SKM-1 treated with dmso at 0.1 percent for 144 hours (cell line): ENCODE measurements around the gene ACTL6B.
"Not testable (repeated sequence)": the region's sequence is repeated elsewhere in the genome, so short reads cannot be mapped to it uniquely, and the experiment has no call there.

ENCODE experiments used
- DNase-seq: peaks from one replicate; lab custom pipeline; 2025; ENCODE audit not compliant: unreplicated experiment; lab: John Stamatoyannopoulos, UW

ACTL6B gene

DNA sequence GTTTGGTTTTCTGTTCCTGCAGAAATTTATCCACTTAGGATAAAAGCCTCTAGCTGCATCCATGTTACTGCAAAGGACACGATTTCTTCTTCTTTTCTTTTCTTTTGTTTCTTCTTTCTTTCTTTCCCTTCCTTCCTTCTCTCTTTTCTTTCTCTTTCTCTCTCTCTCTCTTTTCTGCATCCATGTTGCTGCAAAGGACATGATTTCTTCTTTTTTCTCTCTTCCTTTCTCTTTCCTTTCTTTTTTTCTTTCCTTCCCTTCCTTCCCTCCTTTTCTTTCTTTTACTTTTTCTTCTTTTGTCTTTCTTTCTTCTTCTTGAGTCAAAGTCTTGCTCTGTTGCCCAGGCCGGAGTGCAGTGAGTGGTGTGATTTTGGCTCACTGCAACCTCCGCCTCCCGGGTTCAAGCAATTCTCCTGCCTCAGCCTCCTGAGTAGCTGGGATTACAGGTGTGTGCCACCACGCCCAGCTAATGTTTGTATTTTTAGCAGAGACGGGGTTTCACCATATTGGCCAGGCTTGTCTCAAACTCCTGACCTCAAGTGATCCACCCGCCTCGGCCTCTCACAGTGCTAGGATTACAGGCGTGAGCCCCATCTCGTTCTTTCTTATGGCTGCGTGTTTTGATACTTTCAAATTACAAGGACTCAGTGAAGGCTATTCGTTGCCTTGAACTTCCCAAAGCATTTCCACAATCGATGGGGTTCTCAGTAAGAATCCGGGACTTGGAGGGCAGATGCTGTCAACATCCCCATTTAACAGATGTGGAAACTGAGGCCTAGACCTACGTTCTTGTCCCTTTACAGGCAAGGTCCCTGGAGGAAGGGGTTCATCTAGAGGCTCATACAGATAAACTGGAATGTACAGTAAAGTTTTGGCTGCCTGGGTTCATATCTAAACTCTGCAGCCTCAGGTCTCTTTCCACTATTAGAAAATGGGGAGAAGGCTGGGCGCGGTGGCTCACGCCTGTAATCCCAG, 15.4 kb upstream of the ACTL6B start:
- DNase-seq = no peak

DNA sequence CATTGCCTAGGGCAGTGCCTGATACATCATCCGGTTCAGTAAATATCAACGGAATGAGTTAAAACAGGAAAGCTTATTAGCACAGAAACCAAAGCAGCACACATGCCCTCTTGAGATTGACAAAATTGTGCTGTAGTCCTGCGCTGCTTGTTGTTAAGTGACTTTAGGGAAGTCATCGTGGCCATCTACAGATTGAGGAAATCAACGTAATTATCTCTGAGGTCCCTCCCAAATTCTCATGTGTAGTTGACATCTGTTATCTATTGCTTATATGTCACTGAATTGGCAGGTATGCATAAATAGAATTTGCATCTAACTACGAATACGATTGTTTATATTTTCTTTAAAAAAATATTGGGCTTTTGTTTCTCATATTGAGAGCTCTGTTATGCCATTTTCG, 13.8 kb upstream of the ACTL6B start:
- peak; percentile 29 for DNase-seq

DNA sequence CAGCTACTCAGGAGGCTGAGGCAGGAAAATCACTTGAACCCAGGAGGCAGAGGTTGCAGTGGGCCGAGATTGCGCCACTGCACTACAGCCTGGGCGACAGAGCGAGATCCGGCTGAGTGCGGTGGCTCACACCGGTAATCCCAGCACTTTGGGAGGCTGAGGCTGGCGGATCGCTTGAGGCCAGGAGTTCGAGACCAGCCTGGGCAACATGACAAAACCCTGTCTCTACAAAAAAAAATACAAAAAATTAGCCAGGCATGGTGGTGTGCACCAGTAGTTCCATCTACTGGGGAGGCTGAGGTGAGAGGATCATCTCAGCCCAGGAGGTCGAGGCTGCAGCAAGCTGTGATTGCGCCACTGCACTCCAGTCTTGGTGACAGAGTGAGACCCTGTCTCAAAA, 12.9 kb upstream of the ACTL6B start:
- DNase-seq = not testable (repeated sequence)

DNA sequence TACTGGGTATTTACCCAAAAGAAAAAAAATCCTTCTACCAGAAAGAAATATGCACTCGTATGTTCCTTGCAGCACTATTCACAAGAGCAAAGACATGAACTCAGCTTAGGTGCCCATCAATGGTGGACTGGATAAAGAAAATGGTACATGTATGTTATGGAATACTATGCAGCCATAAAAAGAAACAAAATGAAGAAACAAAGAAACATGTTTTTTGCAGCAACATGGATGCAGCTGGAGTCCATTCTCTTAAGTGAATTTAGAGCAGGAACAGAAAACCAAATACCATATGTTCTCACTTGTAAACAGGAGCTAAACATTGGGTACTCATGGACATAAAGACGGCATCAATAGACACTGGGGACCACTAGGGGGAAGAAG, 11.8 kb upstream of the ACTL6B start:
- no peak for DNase-seq

DNA sequence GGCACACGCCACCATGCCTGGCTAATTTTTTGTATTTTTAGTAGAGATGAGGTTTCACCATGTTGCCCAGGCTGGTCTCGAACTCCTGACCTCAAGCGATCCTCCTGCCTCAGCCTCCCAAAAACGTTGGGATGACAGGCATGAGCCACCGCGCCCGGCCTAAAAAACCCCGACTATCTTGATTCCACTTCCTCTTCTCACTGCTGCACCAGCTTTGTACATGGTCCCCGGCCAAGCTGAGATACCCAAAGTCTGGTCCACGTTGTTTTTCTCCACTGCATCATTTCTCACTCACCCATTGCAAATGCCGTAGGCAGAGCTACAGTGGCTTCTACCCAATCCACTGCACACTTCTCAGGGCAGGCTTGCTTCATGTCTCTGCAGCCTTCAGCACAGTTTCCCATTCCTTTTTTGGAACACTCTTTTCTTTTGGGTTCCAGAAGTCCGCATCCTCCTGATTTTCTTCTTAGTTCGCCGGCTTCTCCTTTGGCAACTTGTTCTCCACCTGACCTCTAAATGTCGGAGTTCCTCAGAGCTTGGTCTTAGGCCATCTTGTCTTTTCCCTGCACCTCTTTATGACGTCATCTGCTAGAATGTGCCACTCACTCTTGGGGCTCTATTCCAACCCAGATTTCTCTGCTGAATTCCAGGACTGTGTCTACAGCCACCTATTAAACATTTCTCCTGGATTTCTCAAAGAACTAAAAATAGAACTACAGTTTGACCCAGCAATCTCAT, 11.3 kb upstream of the ACTL6B start:
- no peak for DNase-seq

DNA sequence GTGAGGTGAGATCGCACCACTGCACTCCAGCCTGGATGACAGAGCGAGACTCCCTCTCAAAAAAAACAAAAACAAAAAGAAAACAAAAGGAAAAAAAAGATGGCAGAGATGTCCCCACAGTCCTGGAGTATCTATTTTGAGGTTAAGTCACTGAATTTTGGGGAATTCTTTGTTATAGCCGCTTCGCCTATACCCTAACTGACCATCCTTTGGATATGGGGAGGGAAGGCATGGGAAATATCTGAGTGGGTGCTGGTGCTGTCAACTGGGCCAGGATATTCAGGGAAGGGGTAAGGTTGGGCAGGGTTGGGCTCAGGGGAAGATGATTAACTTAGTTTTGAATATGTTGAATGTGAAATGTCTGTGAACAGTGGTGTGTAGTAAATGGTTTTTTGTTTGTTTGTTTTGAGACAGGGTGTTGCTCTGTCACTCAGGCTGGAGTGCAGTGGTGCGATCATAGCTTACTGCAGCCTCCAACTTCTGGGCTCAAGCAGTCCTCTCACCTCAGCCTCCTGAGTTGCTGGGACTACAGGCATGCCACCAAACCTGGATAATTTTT, 9.0 kb upstream of the ACTL6B start:
- no peak for DNase-seq

DNA sequence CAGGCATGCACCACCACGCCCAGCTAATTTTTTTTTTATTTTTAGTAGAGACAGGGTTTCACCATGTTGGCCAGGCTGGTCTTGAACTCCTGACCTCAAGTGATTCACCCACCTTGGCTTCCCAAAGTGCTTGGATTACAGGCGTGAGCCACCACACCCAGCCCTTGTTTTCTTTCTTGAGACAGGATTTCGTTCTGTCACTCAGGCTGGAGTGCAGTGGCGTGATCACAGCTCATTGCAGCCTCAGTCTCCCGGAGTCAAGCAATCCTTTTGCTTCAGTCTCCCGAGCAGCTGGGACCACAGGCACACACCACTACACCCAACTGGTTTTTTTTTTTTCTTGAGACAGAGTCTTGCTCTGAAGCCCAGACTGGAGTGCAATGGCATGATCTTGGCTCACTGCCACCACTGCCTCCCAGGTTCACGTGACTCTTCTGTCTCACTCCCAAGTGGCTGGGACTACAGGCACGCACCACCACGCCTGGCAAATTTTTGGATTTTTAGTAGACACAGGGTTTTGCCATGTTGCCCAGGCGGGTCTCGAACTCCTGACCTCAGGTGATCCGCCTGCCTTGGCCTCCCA, 6.0 kb upstream of the ACTL6B start:
- not testable (repeated sequence) for DNase-seq

DNA sequence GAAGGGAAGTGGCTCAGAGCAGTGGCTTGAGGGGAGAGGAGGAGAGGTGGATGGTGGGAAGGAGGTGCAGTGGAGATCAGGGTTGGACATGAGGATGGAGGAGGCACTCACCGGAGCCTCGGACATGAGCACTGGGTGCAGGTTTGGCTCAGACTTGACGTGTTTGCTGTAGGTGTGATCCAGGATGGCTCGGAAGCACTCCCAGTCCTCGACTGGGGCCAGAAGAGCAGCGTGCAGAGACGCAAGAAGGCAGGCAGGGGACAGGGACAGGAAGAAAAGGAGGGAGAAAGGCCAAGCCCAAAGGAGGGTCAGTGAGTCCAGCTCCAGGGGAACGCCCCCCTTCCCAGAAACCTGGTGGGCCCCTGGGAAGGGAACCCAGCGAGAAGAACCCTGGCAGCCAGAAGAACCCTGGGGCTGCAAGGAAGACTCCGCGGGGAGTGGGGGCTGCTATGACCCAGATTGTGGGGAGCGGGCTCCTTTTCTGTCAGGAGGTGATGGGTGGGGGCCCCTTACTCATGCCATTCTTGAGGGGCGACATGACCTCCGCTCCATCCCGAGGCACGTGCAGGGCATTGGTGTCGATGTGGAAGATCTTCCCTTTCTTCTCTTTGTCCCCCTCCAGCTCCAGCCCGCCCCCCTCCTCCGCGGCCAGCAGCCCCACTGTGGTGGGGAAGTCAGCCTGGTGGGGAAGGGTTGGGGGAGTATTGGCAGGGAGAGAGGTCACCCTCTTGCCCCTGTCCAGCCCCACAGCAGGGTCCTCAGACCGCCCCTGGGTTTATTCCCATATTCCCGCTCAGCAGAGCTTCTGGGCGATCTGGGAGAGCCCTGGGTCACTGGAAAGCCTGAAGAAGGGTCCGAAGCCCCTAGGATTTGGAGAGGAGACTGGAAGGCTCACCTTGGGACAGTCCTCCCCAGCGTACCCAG, 1.1 kb downstream of the ACTL6B start:
- DNase-seq = no peak

DNA sequence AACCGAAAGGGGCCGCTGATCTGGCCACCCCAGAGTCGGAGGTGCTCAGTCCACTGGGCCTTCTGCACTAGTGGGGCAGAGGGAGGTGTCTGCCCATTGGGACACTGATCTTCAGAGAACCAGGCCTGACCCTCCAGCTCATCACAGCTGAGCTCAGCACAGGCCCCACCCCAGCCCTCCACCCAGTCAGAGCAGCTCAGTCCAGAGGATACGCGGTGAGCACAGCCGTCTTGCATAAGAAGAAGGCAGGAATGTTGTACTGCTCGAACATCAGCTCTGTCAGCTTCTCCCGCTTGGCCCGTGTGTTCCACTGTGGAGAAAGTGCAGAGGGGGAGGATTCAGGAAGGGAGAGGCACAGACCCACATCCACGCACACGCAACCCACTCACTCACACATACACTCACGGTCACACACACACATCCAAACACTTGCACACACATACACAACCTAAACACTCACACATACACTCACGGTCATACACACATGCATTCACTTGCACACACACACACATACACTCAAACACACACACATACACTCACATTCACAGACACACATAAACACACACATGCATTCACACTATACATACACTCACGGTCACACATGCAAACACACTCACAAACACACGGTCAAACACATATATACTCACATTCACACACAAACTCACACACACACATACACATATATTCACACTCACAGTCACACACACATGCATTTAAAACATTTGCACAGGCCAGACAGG, 6.3 kb downstream of the ACTL6B start:
- no peak for DNase-seq

DNA sequence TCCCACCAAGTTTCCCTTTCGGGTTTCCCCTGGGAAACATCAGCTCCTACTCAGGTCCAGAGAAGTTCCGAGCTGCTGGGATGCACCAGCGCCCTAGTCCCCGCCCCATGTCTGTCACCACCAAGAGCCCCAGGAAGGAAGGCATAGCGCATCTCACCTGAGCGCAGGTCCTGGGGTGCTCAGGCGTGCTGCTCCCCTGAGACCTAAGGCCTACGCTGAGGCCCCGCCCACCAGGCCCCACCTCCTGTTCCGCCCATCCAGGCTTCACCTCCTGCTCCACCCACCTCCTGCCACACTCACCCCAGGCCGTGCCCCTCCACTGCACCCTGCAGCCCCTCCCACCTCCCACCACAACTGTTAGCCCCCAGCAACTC, 13.7 kb downstream of the ACTL6B start:
- no peak for DNase-seq

DNA sequence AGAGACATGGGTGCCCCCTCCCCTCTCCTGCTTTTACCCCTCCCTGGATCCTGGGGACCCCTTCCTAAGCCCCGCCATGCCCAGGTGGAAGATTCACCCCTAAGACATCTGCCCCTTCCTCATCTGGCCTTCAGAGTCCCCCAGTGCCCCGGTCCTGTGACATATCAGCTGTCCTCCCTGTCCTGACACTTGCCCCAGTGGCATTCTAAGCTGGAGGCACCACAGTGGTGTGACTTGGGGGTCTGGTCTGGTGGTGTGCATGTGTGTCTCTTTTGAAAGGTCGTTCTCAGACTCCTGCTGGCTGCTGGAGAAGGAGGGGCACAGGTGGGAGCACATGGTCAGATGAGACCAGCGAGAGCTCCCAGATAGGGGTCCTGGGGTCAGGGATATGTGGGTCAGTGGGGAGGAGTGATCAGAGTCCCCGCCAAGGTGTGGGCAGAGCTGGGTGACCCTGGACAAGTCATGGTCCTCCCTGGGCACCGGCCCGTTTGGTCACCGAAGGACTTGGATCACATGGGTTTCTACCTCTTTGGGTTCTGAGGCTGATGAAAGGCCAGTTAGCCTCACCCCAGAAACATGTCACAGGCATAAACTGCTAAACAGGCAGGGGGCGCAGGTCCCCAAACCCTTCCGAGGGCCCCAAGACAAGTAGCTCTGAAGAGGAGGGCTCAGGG, 14.3 kb downstream of the ACTL6B start:
- DNase-seq = no peak

DNA sequence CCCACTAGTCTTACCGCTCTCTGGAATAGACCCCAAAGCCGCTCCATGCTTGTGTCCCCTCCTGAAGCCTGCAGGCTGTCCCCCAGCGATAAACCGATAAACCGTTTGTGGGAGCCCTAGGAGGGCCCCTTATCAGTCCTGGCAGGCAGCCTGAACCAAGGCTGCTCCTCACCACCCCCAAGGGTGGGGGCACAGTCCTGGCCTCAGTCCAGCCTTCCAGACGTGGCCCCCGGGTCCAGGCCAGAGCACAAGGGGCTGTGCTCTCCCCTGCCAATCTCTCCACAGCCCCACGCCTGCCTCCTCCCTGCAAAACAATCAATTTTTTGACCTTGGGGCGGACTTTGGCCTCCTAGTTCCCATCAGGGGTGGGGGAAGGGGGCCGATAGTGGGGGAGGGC, 14.8 kb downstream of the ACTL6B start, which contains the start of gene TFR2:
Gene TFR2, minus strand, starts transcription at position 90 of the 397 bp plus-strand sequence. Its CDS starts 43 bp downstream, at position 47.
- DNase-seq = no peak

DNA sequence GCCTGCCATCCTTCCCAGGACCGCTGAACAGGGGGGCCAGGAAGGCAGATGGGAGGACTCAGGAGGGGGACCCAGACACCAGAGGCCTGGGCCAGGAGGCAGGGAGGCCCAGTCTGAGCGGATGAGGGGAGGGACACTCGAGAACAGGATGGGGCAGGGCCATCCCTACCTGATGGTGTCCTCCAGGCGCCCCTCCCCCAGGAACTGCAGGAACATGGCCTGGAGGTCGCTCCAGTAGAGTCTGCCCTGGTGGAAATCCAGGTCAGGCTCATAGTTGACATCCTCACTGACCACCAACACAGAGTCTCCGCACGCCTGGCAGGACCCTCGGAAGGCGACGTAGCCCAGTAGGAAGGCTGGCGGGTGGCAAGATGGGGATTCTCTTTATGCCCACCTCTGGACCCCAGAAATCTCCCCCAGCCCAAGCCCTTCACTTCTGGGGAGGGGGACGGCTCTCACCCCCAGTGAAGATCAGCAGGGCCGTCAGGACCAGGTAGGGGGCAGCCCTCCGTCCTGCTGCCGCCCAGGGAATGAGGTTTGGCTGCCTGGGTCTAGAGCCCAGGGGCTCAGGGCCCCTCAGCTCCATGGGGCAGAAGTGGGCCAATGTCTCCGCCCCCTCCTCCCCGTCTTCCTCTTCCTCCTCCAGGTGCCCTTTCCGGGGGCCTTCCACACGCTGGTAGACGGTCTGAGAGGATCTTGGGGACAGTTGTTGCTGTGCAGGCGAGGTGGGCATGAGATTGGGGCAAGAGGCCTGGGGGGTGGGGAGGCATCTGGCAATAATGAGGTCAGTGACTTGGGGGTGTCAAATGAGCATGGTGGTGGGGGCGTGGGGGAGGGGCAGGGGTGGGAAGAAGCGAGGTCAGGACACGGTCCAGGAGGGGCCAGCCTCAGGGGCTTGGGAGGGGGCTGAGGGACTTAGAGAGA, 15.5 kb downstream of the ACTL6B start:
- DNase-seq = no peak

DNA sequence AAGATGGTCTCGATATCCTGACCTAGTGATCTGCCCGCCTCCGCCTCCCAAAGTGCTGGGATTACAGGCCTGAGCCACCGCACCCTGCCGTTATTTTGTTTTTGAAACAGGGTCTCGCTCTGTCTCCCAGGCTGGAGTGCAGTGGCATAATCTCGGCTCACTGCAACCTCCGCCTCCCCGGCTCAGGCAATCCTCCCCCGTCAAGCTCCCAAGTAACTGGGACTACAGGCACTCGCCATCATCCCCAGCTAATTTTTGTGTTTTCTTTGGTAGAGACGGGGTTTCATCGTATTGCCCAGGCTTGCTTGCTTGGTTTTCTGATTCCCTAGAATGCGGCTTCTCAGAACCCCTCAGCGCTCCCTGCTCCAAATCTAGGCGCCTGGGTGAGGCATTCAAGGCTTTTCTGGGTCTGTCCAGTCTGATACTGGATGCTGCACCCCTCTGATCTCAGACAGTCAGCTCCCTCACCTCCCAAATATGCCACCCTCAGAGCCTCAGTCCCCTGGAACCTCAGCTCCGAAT, 16.2 kb downstream of the ACTL6B start:
- no peak for DNase-seq

DNA sequence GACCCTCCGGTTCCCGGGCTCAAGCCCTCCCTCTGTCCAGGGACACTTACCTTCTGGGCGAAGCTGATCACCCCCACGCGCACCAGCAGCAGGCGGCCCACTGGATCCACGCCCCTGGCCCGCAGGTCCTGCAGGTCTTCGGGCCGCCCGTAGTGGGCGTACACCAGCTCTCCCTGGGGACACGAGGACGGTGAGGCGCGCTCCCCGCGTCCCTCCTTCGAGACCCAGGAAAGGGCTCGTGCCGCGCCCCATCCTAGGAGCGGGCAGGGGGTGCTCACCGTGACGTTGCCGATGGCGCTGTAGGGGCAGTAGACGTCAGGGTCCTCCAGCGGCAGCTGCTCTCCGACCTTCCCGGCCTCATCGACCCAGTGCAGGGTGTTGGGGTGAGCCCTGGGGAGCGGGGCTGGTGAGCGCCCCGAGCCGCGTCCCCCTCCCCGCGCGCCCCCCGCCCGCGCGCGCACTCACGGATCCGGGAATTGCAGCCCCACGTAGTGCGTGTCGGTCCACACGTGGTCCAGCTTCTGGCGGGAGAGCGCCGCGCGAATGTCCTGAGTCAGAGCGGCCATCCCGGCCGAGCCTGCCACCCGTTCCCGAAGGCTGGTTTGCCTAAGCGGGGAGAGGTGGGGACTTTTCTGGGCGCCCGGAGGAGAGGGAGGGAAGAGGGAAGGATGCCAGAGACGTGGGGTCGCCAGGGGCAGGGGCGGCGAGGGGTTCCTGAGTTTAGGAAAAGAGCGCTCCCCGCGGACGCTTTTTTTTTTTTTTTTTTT, 23.1 kb downstream of the ACTL6B start:
- peak; percentile 40 for DNase-seq

DNA sequence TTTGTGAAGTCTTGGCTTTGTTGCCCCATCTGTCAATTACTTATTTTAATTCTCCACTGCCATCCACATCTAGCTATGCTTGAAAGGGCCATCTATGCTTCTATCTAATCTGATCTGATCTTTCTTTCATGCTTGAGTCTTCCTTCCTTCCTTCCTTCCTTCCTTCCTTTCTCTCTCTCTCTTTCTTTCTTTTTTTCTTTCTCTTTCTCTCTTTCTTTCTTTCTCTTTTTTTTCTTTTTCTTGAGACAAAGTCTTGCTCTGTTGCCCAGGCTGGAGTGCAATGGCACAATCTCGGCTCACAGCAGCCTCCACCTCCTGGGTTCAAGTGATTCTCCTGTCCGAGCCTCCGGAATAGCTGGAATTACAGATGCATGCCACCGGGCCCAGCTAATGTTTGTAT, 26.2 kb downstream of the ACTL6B start:
- DNase-seq = no peak

DNA sequence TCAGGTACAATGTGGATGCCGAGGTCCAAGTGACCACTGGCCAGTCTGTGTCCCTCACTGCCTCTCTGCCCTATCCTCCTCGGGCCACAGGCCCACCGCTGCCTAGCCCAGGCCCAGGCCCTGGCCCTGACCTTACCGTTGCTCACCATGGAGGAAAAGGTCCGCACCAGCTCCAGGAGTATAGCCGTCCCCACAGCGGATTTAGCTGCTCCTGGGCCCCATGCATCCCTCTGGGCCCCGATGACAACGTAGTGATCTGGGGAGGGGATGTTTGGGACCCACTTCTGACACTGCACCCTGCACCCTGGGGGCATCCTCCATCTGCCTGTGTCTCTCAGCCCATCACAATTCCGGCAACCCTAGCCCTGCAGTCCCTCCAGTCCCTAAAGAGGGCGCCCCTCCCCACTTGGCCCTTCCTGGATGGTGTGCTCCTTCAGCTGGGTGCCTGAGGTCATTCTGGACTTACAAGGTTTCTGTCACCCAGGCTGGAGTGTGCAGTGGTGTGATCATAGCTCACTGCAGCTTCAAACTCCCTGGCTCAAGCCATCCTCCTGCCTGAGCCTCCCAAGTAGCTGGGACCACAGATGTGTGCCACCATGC, 27.0 kb downstream of the ACTL6B start:
- DNase-seq = peak; percentile 45
